Parathyroid adenoma (tissue), 2 donors: Measurements from ENCODE around the gene LPP.

ENCODE experiments used
- H2AFZ ChIP-seq: fragments of 300-600 bp; sonication (generic); one replicate; pipeline ENCODE4 v1.7.0; 2017; ENCODE audit warnings: antibody characterized with exemption, mild to moderate bottlenecking
- H3K27ac ChIP-seq: fragments of 300-600 bp; sonication (generic); one replicate; pipeline ENCODE4 v1.7.0; 2017
- H3K27me3 ChIP-seq: fragments of 300-600 bp; sonication (generic); one replicate; pipeline ENCODE4 v1.7.0; 2017; ENCODE audit warnings: low read length; ENCODE audit not compliant: control insufficient read depth, insufficient read depth
- H3K36me3 ChIP-seq: fragments of 300-600 bp; sonication (generic); one replicate; pipeline ENCODE4 v1.7.0; 2017; ENCODE audit warnings: low read length; ENCODE audit not compliant: control insufficient read depth, insufficient read depth
- H3K4me1 ChIP-seq: fragments of 300-600 bp; sonication (generic); one replicate; pipeline ENCODE4 v1.7.0; 2017; ENCODE audit warnings: control low read depth
- H3K4me2 ChIP-seq: fragments of 300-600 bp; sonication (generic); one replicate; pipeline ENCODE4 v1.7.0; 2017; ENCODE audit warnings: low read length
- H3K4me3 ChIP-seq: fragments of 300-600 bp; sonication (generic); one replicate; pipeline ENCODE4 v1.7.0; 2017; ENCODE audit warnings: low read depth, low read length
- H3K79me2 ChIP-seq: fragments of 300-600 bp; sonication (generic); one replicate; pipeline ENCODE4 v1.7.0; 2017; ENCODE audit warnings: control low read depth
- H3K9ac ChIP-seq: fragments of 300-600 bp; sonication (generic); one replicate; pipeline ENCODE4 v1.7.0; 2017; ENCODE audit warnings: mild to moderate bottlenecking
- H3K9me3 ChIP-seq: fragments of 300-600 bp; sonication (generic); one replicate; pipeline ENCODE4 v1.7.0; 2017; ENCODE audit warnings: low read length; ENCODE audit not compliant: control insufficient read depth
- TF ChIP-seq, protein P1 (sequence below): fragments of 300-600 bp; sonication (generic); IDR thresholded peaks from one replicate; pipeline ENCODE4 v1.7.0; 2017; ENCODE audit warnings: antibody characterized with exemption, mild to moderate bottlenecking
- donor health status: primary hyperparathyroidism.

LPP gene

DNA sequence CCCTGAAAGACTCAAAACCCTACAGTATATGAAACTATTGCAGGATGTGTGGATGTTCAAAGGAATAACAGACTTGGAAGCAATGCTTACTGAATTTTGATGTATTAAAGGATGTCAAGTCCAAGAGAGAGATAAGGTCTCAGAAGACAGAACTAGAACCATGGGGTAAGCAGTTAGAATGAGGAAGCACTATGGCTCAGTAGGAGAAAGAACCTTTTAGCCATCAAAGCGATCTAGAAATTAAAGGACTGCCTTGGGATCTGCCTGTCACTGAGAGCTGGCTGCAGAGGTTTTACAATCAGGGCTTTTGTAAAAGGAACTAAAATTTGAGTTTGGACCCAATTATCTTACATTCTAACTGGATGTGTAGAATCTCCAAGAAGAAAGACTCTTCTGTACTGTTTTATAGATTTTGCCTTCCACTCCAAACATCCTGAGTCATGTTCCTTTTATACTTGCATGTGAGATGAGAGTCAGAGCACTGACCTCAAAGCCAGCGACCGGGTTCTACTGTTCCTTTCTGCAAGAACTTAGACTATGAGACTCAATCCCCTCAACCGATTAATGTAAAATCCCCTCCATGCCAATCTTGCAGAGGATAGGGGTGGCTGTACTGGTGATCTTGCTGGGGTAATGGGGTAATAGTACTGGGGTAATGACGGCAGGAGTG, 605.5 kb downstream of the LPP start:
- H3K9me3 ChIP-seq: no peaks in the 10 kb centered on the region
- H2AFZ ChIP-seq: no peak overlapping the region
- no peak overlapping the region for H3K9ac ChIP-seq
- no peaks in the 10 kb centered on the region for H3K36me3 ChIP-seq
- TF ChIP-seq, protein P1, sequence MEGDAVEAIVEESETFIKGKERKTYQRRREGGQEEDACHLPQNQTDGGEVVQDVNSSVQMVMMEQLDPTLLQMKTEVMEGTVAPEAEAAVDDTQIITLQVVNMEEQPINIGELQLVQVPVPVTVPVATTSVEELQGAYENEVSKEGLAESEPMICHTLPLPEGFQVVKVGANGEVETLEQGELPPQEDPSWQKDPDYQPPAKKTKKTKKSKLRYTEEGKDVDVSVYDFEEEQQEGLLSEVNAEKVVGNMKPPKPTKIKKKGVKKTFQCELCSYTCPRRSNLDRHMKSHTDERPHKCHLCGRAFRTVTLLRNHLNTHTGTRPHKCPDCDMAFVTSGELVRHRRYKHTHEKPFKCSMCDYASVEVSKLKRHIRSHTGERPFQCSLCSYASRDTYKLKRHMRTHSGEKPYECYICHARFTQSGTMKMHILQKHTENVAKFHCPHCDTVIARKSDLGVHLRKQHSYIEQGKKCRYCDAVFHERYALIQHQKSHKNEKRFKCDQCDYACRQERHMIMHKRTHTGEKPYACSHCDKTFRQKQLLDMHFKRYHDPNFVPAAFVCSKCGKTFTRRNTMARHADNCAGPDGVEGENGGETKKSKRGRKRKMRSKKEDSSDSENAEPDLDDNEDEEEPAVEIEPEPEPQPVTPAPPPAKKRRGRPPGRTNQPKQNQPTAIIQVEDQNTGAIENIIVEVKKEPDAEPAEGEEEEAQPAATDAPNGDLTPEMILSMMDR: no peak
- no peaks in the 10 kb centered on the region for H3K27me3 ChIP-seq
- H3K4me3 ChIP-seq: no peak overlapping the region
- H3K4me1 ChIP-seq: no peaks in the 10 kb centered on the region
- H3K79me2 ChIP-seq: no peaks in the 10 kb centered on the region
- H3K4me2 ChIP-seq: no peak overlapping the region
- H3K27ac ChIP-seq: no peak overlapping the region

DNA sequence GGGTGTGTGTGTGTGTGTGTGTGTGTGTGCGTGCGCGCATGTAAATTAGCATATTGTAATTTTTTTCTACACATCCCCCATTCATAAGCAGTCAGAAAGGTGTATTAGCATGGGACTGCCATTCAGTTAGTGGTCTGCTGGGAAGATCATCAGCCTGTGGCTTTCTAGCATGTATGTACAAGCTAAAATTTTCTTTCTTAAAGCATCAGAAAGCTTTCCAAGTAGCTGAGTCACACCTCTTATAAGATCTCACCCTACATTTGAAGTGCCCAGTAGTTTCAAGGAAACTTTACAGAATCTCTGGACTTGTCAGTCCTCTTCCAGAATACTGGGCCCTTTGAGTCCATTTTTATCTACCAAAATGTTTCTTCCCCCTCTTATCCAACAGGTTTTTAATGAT, 606.5 kb downstream of the LPP start:
- TF ChIP-seq, protein P1: no peak
- no peaks in the 10 kb centered on the region for H3K27me3 ChIP-seq
- H3K36me3 ChIP-seq: no peaks in the 10 kb centered on the region
- no peaks in the 10 kb centered on the region for H3K79me2 ChIP-seq
- no peak overlapping the region for H3K9ac ChIP-seq
- no peak overlapping the region for H2AFZ ChIP-seq
- no peak overlapping the region for H3K4me3 ChIP-seq
- no peaks in the 10 kb centered on the region for H3K9me3 ChIP-seq
- H3K27ac ChIP-seq: no peak overlapping the region
- H3K4me1 ChIP-seq: no peaks in the 10 kb centered on the region
- H3K4me2 ChIP-seq: no peak overlapping the region

GRCh38 chr3:188761439-188761838, 607.5 kb downstream of the LPP start:
- Histone ChIP-seq H3K4me3 (no peak overlapping the region), H3K9me3 (no peaks in the 10 kb centered on the region), H3K4me2 (no peak overlapping the region), H3K27ac (no peak overlapping the region), H2AFZ (no peak overlapping the region), H3K9ac (no peak overlapping the region), H3K4me1 (no peaks in the 10 kb centered on the region), H3K36me3 (no peaks in the 10 kb centered on the region), H3K27me3 (no peaks in the 10 kb centered on the region), H3K79me2 (no peaks in the 10 kb centered on the region)
- TF ChIP-seq, protein P1: no peak

GRCh38 chr3:188761964-188762363, 608.0 kb downstream of the LPP start:
- Histone ChIP-seq H3K4me2 (no peak overlapping the region), H3K27me3 (no peaks in the 10 kb centered on the region), H3K9me3 (no peaks in the 10 kb centered on the region), H2AFZ (no peak overlapping the region), H3K9ac (no peak overlapping the region), H3K27ac (no peak overlapping the region), H3K79me2 (no peaks in the 10 kb centered on the region), H3K36me3 (no peaks in the 10 kb centered on the region), H3K4me1 (no peaks in the 10 kb centered on the region), H3K4me3 (no peak overlapping the region)
- TF ChIP-seq, protein P1: no peak

GRCh38 chr3:188764609-188765008, 610.7 kb downstream of the LPP start:
- Histone ChIP-seq H3K27me3 (no peaks in the 10 kb centered on the region), H3K9me3 (no peaks in the 10 kb centered on the region), H2AFZ (no peak overlapping the region), H3K36me3 (no peaks in the 10 kb centered on the region), H3K4me2 (no peak overlapping the region), H3K27ac (no peak overlapping the region), H3K4me1 (no peaks in the 10 kb centered on the region), H3K79me2 (no peaks in the 10 kb centered on the region), H3K4me3 (no peak overlapping the region), H3K9ac (no peak overlapping the region)
- TF ChIP-seq, protein P1: no peak
